UCSD-AML1 (cell line): ENCODE results near the gene CFDP1.
"Not testable (repeated sequence)": the region's sequence is repeated elsewhere in the genome, so short reads cannot be mapped to it uniquely, and the experiment has no call there.

Source experiments
- DNase-seq: peaks from one replicate; lab custom pipeline; 2025; ENCODE audit not compliant: unreplicated experiment; lab: John Stamatoyannopoulos, UW

Gene CFDP1

DNA sequence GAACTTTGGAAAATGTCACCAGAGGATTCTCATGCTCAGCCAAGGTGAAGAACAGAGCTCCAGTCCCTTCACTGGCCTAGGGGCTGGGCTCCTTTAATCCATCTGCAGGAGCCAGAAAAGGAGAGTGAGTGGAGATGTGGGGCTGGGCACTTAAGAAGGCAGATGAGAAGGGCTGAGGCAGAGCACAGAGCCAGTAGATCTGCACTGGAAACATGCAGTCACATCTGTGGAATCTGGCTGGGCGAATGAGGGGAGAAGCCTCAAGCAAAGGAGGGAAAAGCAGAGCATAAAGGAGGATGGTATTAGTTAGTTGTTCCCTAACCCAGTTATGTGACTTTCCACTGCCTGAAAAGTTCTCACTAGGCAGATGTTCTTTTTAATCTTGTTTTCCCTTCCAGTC is 131.5 kb downstream of the CFDP1 start:
- DNase-seq = no peak

DNA sequence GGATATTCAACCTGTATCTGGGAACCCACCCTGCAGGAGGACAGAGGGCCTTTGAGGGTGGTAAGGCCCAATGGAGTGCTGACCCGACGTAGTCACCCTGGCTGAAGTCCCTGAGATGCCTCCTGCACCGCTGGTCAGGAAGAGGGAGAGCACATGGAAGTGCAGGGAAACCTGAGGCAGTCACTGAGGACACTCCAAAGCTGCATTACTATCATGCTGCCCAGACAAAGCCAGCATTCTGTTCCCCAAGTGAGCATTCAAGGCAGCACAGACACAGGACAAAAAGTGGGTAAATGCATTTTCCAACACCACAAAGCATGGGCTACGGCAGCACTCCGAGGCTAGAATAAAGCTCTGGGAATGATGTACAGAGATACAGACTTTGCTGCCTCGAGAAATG is 135.0 kb downstream of the CFDP1 start:
- DNase-seq = no peak

DNA sequence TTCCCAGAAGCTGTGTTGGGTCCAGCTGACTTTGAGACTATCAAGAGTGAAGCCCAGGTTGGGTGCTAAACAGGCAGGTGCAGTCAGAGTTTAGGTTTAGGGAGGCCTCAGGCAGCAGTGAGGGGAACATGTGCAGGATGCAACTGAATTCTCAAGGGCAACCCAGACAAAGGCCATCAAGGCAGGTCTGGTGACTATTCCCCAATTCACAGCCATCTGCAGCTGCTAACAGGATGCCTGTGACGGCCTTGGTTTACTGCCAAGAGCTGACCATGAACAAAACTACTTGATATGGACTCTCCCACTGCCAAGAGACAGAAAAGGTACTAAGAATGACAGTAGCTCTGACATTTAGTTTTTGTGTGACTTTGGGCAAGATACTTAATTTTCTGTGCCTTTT is 136.7 kb downstream of the CFDP1 start:
- no peak for DNase-seq

- DNase-seq = no peak
These were observed 138.4 kb downstream of the CFDP1 start for GRCh38 chr16:75294773-75295459.

GRCh38 chr16:75293772-75294171 is 139.5 kb downstream of the CFDP1 start:
- no peak for DNase-seq

GRCh38 chr16:75293173-75293572 is 140.1 kb downstream of the CFDP1 start:
- no peak for DNase-seq

- DNase-seq = no peak
These were observed 140.6 kb downstream of the CFDP1 start for GRCh38 chr16:75292691-75293090.

DNA sequence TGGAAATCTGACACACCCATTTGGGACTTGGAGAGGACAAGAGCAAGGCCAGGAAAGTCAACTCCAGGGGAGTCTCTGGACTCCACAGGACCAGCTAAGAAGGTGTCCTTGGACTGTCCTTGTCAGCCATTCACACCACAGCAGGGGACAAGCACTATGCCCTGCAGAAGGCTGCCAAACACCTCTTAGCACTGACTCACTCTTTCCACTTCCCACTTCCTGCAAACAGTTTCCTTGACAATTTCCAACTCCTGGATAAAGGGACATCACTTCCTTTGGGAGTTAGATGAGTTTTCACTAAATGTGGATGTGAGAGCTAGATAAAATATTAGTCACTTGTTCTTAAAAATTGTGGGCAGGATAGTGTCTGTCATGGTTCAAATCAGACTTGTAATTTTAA is 144.1 kb downstream of the CFDP1 start:
- no peak for DNase-seq

DNA sequence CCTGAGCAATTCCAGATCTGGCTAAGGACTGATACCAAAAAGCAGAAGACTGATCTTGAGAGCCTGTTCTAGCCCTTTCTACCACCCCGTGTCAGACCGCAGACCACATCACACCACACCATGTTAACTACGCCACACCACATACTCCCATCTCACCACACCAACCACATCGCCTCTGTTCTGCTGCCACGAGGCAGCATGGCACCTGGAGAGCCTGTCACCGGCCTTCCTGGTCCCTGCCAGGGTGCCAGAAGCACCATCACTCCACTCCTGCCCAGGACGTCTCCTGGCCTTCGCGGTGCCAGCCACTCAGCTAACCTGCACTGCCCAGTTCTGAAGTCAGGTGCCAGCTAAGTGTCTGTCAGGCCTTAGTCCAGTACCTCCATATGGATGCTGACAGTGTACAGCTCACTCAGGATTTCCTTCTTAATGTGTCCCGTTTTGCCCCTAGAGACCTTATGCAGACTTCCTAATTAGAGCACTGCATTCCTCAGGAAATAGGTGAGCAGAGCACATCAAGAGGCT is 144.6 kb downstream of the CFDP1 start:
- no peak for DNase-seq

- DNase-seq = no peak
These were observed 145.1 kb downstream of the CFDP1 start for GRCh38 chr16:75288181-75288580.

- no peak for DNase-seq
These were observed 145.6 kb downstream of the CFDP1 start for GRCh38 chr16:75287708-75288107.

GRCh38 chr16:75286389-75286788 is 146.9 kb downstream of the CFDP1 start:
- no peak for DNase-seq

- DNase-seq = no peak
These were observed 150.6 kb downstream of the CFDP1 start for GRCh38 chr16:75282466-75283281.

DNA sequence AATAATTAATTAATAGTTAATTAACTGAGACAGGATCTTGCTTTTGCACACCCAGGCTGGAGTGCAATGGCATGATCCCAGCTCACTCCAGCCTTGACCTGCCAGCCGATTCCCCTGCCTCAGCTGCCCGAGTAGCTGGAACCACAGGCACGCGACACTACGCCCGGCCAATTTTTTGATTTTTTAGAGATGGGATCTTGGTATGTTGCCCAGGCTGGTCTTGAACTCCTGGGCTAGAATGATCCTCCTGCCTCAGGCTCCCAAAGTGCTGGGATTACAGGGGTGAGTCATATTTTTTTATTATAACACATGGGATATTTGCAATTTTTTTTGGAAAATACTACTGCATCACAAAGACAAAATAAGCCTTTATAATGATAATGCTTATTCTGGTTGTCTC is 151.5 kb downstream of the CFDP1 start:
- no peak for DNase-seq

GRCh38 chr16:75281009-75281408 is 152.3 kb downstream of the CFDP1 start:
- DNase-seq = not testable (repeated sequence)

- DNase-seq = no peak
These were observed 152.9 kb downstream of the CFDP1 start for GRCh38 chr16:75280331-75280804.

DNA sequence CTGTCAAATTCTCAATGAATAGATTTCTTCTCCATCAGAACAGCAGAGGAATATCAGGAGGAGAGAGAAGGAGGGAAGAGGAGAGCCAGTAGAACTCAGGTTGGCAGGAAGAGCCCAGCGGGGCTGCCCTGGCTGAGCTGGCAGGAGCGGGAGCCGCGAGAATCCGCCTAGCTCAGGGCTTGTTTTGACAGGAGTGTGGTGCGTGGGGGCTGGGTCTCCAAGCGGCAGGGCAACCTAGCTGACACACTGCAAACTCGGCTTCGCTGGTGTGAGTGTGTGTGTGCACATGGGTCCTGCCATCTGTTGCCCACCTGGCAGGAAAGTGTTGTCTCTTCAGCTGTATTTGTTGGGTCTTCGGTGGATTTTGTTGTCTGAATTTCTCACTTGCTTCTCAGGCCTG is 154.0 kb downstream of the CFDP1 start:
- no peak for DNase-seq

DNA sequence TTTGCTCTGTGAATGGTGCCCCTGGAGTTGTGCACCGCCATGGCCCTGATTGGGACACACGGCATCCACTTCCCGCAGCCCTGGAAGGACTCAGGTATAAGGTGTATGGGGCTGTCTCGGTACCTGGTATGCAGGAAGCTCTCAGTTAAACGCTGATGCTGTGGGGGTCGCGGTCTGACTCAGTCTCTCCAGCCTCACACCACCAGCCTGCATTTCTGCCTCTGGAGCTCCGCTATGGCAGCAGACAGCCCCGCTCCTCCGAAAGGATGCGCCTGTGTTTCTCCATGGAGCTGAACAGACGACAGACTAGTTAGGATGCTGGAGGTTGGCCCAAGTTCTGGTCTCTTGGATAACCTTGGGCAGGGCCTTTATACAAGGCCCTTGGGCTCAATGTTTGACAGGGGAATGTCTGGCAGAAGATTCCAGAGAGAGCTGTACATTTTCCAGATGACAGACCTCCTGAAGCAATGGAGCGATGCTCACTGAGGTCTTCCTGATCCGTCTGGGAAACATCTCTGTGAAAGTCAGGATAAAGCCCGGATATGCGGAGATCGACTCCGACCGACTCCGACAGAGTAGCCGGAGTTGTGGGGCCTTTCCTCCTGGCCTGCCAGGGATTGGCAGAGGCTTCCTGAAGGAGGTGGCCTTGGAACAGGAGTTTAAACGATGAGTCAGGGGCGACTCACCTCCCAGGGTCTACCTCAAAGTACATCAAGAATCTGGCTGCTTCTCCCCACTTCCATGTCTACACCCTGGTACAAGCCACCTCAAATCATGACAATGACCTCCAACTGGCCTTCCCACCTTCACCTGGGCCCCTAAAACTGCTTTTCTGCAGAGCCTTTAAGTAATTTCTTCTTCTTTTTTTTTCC is 160.0 kb downstream of the CFDP1 start:
- DNase-seq = no peak

- DNase-seq = not testable (repeated sequence)
These were observed 160.7 kb downstream of the CFDP1 start for GRCh38 chr16:75272629-75273028.

GRCh38 chr16:75272097-75272551 is 161.2 kb downstream of the CFDP1 start:
- peak; percentile 33 for DNase-seq

GRCh38 chr16:75271441-75272096 is 161.7 kb downstream of the CFDP1 start:
- DNase-seq = no peak
